Measurements from ENCODE around the gene EIF2B1.

DNA sequence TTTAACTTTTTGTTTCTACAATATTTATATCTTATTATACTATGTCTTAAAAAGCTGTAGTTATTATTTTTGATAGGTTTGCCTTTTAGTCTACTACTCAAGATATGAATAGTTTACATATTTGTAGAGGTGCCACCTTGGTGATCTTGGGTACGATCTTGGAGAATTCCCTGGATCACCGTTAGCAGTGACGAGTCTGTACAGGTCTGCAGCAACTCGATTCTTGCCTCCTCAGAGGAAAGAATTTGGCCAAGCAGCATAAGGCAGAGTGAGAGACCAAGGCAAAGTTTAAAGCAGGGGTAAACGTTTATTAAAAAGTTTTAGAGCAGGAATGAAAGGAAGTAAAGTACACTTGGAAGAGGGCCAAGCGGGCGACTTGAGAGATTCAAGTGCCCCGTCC is 34.3 kb upstream of the EIF2B1 start:
- no peak for TF ChIP-seq MXI1 (IDR thresholded peaks at IDR 0.05; ENCODE audit: low read depth, low read length)
- no peak for TF ChIP-seq CTCF (IDR thresholded peaks at IDR 0.05)
- no peak for TF ChIP-seq YY1 (IDR thresholded peaks at IDR 0.05; ENCODE audit: low read depth)
- no peak for TF ChIP-seq POLR2AphosphoS5 (IDR thresholded peaks at IDR 0.05; ENCODE audit: low read depth, low read length)
- TF ChIP-seq, protein P1, sequence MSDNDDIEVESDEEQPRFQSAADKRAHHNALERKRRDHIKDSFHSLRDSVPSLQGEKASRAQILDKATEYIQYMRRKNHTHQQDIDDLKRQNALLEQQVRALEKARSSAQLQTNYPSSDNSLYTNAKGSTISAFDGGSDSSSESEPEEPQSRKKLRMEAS (IDR thresholded peaks at IDR 0.05; ENCODE audit: low read depth) = no peak
- TF ChIP-seq RFX5 (IDR thresholded peaks at IDR 0.05; ENCODE audit: low read length) = no peak
- TF ChIP-seq TAF1 (IDR thresholded peaks at IDR 0.05; ENCODE audit: borderline replicate concordance, low read depth, low read length) = no peak
- no peak for TF ChIP-seq SIN3A (IDR thresholded peaks at IDR 0.05; ENCODE audit: borderline replicate concordance, low read depth, low read length)
- TF ChIP-seq, protein P2, sequence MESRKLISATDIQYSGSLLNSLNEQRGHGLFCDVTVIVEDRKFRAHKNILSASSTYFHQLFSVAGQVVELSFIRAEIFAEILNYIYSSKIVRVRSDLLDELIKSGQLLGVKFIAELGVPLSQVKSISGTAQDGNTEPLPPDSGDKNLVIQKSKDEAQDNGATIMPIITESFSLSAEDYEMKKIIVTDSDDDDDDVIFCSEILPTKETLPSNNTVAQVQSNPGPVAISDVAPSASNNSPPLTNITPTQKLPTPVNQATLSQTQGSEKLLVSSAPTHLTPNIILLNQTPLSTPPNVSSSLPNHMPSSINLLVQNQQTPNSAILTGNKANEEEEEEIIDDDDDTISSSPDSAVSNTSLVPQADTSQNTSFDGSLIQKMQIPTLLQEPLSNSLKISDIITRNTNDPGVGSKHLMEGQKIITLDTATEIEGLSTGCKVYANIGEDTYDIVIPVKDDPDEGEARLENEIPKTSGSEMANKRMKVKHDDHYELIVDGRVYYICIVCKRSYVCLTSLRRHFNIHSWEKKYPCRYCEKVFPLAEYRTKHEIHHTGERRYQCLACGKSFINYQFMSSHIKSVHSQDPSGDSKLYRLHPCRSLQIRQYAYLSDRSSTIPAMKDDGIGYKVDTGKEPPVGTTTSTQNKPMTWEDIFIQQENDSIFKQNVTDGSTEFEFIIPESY (IDR thresholded peaks at IDR 0.05; ENCODE audit: borderline replicate concordance, low read depth) = no peak
- no peak for TF ChIP-seq JUND (IDR thresholded peaks at IDR 0.05)
